ENCODE data around the gene PTPRN.

PTPRN gene

GRCh38 chr2:219278655-219279150 lies 30.5 kb downstream of the PTPRN start:
- Mint-ChIP-seq H3K4me1 (peaks cover 55% of the 10 kb centered on the region), H3K36me3 (ENCODE audit: low read depth) (peaks cover 20% of the 10 kb centered on the region), H3K4me3 (peak overlapping the region; percentile 85 to 95 (median 93)), H3K9me3 (no peaks in the 10 kb centered on the region), H3K27me3 (ENCODE audit: low read depth) (peaks cover 14% of the 10 kb centered on the region), H3K27ac (peak overlapping the region; percentile 81 to 97 (median 86))
- TF ChIP-seq, protein P1, sequence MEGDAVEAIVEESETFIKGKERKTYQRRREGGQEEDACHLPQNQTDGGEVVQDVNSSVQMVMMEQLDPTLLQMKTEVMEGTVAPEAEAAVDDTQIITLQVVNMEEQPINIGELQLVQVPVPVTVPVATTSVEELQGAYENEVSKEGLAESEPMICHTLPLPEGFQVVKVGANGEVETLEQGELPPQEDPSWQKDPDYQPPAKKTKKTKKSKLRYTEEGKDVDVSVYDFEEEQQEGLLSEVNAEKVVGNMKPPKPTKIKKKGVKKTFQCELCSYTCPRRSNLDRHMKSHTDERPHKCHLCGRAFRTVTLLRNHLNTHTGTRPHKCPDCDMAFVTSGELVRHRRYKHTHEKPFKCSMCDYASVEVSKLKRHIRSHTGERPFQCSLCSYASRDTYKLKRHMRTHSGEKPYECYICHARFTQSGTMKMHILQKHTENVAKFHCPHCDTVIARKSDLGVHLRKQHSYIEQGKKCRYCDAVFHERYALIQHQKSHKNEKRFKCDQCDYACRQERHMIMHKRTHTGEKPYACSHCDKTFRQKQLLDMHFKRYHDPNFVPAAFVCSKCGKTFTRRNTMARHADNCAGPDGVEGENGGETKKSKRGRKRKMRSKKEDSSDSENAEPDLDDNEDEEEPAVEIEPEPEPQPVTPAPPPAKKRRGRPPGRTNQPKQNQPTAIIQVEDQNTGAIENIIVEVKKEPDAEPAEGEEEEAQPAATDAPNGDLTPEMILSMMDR (IDR thresholded peaks at IDR 0.05; ENCODE audit: unreplicated experiment in 3 of 3) = no peak

GRCh38 chr2:219277703-219278654 lies 31.2 kb downstream of the PTPRN start:
- TF ChIP-seq, protein P1 (IDR thresholded peaks at IDR 0.05; ENCODE audit: unreplicated experiment in 3 of 3) = peak; percentile 96 to 99 (median 99)
- peaks cover 50% of the 10 kb centered on the region for H3K4me1 Mint-ChIP-seq
- H3K9me3 Mint-ChIP-seq = no peaks in the 10 kb centered on the region
- peak overlapping the region; percentile 85 to 95 (median 93) for H3K4me3 Mint-ChIP-seq
- peaks cover 15% of the 10 kb centered on the region for H3K36me3 Mint-ChIP-seq (ENCODE audit: low read depth)
- peak overlapping the region; percentile 81 to 97 (median 86) for H3K27ac Mint-ChIP-seq
- H3K27me3 Mint-ChIP-seq (ENCODE audit: low read depth) = peaks cover 18% of the 10 kb centered on the region

DNA sequence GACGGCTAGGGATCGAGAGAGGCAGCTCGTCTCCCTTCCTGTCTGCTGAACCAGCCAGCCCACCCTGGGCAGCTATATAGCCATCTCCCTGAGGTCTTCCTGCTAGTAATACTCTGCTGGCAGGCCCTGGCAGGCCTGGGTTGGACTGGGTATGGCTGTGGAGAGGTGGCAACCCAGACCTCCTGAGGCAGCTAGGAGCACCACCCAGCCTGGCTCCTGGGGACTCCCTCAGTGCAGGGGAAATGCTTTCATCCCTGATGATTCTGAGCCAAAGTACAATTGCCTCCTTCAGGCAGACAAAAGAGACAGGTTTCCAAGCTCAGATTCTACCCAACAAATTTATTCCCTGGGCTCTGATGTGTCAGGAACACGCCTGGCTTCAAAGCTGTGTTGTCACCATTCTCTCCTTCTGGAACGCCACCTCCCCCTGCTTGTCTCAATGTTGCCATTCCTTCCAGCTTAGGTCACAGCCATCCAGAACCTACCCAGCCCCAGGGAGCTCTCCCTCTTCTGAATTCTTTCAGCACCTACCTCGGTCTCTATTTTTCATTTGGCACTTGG lies 34.8 kb downstream of the PTPRN start:
- no peak overlapping the region for H3K4me3 Mint-ChIP-seq
- H3K36me3 Mint-ChIP-seq (ENCODE audit: low read depth) = no peaks in the 10 kb centered on the region
- H3K9me3 Mint-ChIP-seq = no peaks in the 10 kb centered on the region
- TF ChIP-seq, protein P1 (IDR thresholded peaks at IDR 0.05; ENCODE audit: unreplicated experiment in 3 of 3) = no peak
- peaks cover 35% of the 10 kb centered on the region for H3K27me3 Mint-ChIP-seq (ENCODE audit: low read depth)
- peaks cover 26% of the 10 kb centered on the region for H3K4me1 Mint-ChIP-seq
- peak overlapping the region in 2 of 3 experiments; percentile 52 to 69 for H3K27ac Mint-ChIP-seq

DNA sequence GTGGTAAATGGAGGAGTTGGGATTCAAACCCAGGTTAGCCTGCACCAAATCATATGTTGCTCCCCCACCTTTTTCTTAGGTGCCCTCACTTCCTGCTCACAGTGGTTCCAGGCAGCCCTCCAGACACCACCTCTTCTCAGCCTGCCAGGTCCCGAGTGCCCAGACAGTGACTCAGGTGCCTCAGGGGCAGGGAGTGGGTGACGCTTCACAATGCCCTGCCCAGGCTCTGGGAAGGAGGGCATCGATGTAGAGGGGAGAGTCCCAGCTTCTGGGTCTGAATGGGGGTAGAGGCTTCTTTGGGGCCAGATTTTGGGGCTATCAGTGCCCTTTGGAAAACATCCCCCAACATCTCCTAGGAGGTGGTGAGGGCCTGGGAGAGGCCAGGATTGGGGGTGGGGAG lies 35.3 kb downstream of the PTPRN start:
- Mint-ChIP-seq H3K4me3 (no peak overlapping the region), H3K27ac (no peak overlapping the region), H3K9me3 (no peaks in the 10 kb centered on the region), H3K4me1 (peaks cover 29% of the 10 kb centered on the region), H3K27me3 (ENCODE audit: low read depth) (peaks cover 37% of the 10 kb centered on the region), H3K36me3 (ENCODE audit: low read depth) (no peaks in the 10 kb centered on the region)
- TF ChIP-seq, protein P1 (IDR thresholded peaks at IDR 0.05; ENCODE audit: unreplicated experiment in 3 of 3) = no peak

GRCh38 chr2:219272995-219273394 lies 36.2 kb downstream of the PTPRN start:
- Mint-ChIP-seq H3K9me3 (no peaks in the 10 kb centered on the region), H3K36me3 (ENCODE audit: low read depth) (no peaks in the 10 kb centered on the region), H3K4me1 (peaks cover 20% of the 10 kb centered on the region), H3K4me3 (no peak overlapping the region), H3K27me3 (ENCODE audit: low read depth) (peaks cover 34% of the 10 kb centered on the region), H3K27ac (no peak overlapping the region)
- TF ChIP-seq, protein P1 (IDR thresholded peaks at IDR 0.05; ENCODE audit: unreplicated experiment in 3 of 3) = no peak
